GM12872 (cell line): ENCODE results near the gene TPCN2.

Source experiments
- TF ChIP-seq, protein P1 (sequence below): IDR thresholded peaks from 3 replicates; pipeline ENCODE4 v1.5.1; 2011; ENCODE audit warnings: low read depth, mild to moderate bottlenecking, low read length, moderate library complexity; ENCODE audit not compliant: insufficient read depth

The TPCN2 gene

DNA sequence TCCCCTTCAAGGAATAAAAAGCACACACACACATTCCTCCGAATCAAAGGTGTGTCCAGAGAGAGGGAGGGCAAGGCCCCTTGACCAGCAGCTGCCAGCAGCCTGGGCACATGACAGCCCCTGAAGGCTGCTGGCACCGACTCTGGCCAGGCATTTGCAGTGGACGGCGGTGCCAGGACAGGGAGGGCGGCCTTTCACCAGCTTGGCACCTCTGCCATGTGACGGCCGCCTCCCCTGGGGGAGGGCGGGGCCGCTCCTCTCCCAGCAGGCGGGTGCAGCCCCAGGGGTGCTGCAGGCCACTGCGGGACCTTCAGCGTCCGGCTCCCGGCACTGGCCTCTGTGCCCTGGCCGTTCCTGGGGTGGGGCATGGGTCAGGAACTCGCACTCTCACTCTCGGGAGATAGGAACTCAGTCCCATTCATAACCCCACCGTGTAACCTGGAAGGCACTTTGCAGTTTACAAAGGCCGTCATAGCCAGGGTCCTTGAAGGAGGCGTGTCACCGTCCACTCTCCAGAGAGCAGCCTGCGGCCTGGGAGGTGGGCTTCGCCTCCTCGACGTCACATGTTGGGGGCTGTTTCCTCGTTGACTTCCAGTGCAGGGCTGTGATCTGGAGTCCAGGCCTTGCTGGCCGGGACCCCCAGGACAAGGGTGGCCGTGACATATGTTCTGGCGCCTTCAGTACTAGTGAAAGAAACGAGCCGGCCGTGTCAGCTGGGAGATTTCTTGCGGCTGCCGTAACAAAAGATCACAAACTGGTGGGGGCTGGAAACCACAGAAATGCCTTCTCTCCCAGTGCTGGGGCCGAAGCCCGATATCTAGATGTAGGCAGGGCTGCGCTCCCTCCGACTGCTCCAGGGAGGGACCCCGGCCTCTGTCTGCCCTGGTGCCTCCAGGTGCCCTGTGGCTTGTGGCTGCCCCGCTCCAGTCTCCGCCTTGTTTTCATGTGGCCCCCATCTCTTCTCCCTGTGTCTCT is 67.1 kb downstream of the TPCN2 start:
- TF ChIP-seq, protein P1, sequence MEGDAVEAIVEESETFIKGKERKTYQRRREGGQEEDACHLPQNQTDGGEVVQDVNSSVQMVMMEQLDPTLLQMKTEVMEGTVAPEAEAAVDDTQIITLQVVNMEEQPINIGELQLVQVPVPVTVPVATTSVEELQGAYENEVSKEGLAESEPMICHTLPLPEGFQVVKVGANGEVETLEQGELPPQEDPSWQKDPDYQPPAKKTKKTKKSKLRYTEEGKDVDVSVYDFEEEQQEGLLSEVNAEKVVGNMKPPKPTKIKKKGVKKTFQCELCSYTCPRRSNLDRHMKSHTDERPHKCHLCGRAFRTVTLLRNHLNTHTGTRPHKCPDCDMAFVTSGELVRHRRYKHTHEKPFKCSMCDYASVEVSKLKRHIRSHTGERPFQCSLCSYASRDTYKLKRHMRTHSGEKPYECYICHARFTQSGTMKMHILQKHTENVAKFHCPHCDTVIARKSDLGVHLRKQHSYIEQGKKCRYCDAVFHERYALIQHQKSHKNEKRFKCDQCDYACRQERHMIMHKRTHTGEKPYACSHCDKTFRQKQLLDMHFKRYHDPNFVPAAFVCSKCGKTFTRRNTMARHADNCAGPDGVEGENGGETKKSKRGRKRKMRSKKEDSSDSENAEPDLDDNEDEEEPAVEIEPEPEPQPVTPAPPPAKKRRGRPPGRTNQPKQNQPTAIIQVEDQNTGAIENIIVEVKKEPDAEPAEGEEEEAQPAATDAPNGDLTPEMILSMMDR = no peak

DNA sequence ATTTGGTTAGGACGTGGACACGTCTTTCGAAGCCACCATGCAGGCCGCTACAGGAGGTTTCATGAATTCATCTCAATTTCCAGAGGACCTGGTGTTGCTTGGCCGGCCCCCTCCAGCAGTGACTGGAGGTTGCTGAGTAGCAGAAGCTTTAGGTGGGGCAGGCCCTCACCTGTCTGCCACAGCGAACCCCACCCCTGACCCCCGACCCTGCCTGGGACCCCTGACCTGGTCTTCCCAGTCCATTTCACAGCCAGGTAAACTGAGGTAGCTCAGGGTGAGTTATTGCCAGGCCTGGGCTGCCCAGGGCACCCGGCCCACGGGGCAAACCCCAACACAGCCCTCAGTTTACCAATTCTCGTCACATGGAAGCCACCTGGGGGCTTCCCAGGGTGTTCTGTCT is 67.9 kb downstream of the TPCN2 start:
- TF ChIP-seq, protein P1 = no peak

DNA sequence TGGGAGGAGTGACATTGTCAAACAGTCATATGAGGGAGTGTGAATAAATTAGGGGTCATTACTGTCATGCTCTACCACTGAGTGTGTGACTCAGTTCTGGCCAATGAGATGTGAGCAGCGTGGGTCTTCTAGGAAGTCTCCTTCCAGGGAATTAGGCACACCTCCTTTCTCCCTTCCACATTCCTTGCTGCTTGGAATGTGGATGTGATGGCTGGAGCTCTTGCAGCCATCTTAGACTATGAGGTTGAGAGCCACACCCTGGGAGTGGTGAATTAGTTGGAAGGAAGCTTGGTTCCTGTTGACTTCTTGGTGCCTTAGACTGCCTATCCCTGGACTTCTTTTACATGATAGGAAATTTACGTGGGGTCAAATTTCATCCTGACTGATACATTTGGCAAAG is 70.5 kb downstream of the TPCN2 start:
- TF ChIP-seq, protein P1 = no peak

DNA sequence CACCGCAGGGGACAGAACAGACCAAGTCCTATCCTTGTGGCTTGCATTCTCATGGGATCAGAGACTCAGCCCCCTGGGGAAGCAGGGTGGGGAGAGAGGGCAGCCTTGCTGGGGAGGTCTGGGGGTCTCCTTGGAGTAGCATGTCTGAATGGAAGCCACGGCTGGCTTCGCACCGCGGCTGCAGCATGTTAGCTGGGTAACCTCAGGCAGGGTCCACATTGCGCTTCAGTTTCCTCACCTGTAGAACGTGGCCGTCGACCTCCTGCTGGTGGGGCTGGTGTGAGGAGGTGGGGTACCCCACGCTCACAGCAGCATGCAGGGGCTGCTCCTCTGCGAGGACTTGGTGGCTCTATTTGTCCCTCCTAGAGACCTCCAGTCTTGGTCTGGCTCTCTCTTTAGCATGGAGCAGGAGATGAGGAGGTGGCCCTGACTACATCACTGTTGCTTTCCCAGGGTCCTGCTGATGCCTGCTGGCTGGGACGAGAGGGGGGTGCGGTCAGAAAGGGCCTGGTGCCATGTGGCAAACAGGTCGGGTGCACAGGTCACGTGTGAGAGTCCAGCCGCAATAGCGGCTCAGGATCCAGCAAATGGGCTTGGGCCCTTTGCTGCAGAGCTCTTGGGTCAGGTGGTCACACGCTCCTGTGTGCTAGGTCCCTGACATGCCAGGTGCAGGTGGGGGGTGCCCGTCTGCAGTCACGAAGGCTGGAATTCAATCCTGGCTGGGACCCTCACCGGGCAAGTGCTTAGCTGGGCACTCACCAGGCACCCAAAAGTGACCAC is 71.6 kb downstream of the TPCN2 start:
- TF ChIP-seq, protein P1 = no peak

DNA sequence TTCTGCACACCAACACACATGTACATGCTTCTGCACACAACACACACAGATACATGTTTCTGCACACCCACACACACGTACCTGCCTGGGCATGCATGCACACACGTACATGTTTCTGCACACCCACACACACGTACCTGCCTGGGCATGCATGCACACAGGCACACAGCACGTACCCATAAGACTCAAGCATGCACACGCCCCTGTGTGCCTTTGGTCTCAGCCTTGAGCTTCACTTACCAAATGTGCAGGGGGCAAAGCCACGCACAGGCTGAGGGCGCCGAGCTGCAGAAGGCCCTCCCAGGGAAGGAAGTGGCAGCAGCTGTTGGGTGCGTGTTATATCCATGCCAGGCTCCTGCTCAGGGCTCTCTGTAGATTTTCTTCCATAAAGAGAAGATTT is 72.3 kb downstream of the TPCN2 start:
- TF ChIP-seq, protein P1 = no peak

DNA sequence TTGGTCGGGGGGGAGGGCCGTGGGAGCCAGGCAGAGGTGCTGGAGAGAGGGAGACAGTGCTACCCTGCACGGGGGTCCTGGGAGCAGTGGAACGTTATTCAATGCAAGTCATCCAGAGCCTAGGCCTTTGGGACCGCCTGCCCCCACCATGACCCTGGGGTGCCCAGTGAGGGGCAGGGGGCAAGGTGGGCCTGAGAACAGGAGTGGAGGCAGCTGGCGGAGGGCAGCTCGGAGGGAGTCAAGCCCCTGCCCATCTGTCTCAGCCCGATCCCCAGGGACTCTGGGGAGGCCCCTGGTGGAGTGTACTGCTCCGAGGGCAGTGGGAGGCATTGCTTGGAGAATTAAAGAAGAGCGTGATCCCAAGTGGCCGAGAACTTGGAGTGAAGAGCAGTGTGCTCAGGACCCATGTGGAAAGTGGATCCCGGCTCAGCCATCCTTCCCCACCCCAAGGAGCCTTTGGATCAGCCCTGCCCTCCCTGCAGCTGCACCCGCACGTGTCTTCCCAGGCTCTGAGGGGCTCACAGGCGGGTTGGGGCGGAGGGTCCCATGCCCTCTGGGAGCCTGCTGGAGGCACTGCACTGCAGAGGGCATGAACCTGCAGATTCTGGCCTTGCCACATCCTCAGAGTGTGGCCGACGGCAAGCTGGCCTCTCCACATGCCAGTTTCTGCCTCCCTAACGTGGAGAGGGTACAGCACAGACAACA is 73.0 kb downstream of the TPCN2 start:
- TF ChIP-seq, protein P1 = no peak

DNA sequence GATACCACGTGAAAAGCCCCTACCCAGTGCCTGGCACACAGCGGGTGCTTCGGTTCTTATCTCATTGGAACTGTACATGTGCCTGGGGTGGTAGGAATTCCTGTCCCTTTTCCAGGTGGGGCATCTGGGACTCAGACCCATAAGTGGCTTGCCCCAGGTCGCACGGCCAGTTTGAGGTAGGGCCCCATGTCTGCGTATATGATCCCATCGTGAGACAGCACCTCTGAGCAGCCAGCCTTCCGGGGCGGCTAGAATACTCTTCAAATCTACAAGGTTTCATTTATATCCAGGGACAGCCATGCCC is 73.5 kb downstream of the TPCN2 start:
- TF ChIP-seq, protein P1 = no peak
